Central memory CD8-positive, alpha-beta T cell (primary cell): ENCODE data around the gene PUM1.
"Not testable (repeated sequence)": the region's sequence is repeated elsewhere in the genome, so short reads cannot be mapped to it uniquely, and the experiment has no call there.

ENCODE experiments used
- ATAC-seq: fragments of 150-1000 bp; cut with Tn5 transposase; replicated peaks from 2 replicates; pipeline ENCODE4 v1.10.0; 2022; ENCODE audit warnings: mild to moderate bottlenecking, moderate FRiP score, moderate number of reproducible peaks; ENCODE audit not compliant: poor library complexity, severe bottlenecking; ENCODE audit errors: extremely low read depth
- DNase-seq, 2 donors: peaks; one replicate each; pipeline ENCODE4 v3.0.0; 2021; ENCODE audit warnings: low spot score in 2 of 2
- H3K27ac Mint-ChIP-seq: one replicate; pipeline ENCODE4 v1.8.0; 2022; ENCODE audit warnings: low read depth, mild to moderate bottlenecking, moderate library complexity, mixed read lengths
- H3K27me3 Mint-ChIP-seq: one replicate; pipeline ENCODE4 v1.8.0; 2022; ENCODE audit warnings: mixed read lengths
- H3K36me3 Mint-ChIP-seq: one replicate; pipeline ENCODE4 v1.8.0; 2022; ENCODE audit warnings: mild to moderate bottlenecking, moderate library complexity, mixed read lengths; ENCODE audit not compliant: insufficient read depth
- H3K4me1 Mint-ChIP-seq: one replicate; pipeline ENCODE4 v1.8.0; 2022; ENCODE audit warnings: mixed read lengths
- H3K4me3 Mint-ChIP-seq: one replicate; pipeline ENCODE4 v1.8.0; 2022; ENCODE audit warnings: mild to moderate bottlenecking, moderate library complexity, mixed read lengths
- H3K9me3 Mint-ChIP-seq: one replicate; pipeline ENCODE4 v1.8.0; 2022; ENCODE audit warnings: mixed read lengths

PUM1 gene

DNA sequence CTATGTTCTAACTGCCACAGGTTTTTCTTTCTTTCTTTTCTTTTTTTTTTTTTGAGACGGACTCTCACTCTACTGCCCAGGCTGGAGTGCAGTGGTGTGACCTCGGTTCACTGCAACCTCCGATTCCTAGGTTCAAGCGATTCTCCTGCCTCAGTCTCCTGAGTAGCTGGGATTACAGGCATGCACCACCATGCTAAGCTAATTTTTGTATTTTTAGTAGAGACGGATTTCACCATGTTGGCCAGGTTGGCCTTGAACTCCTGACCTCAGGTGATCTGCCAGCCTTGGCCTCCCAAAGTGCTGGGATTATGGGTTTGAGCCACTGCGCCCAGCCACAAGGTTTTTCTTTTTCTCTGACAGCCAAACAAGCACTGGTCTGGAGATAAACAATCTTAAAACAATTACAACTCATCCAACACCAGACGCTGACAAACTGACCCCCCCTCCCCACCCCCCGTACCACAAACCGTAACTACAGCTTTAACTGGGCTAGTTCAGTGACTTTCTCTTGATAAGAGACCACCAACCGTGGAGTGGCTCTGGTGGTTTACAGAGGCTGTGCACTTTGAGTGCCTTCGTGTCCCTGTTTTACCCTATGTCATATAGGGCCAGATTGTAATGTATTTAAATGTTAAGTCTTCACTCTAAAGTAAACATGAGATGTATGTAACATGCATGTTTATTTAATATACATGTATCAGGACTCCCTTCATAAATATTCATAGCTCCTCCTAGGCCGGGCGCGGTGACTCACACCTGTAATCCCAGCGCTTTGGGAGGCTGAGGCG lies 19.5 kb upstream of the PUM1 start:
- ATAC-seq (no peak), DNase-seq (no peak)
- Mint-ChIP-seq H3K4me1 (no peaks in the 10 kb centered on the region), H3K27ac (no peak overlapping the region), H3K9me3 (no peaks in the 10 kb centered on the region), H3K4me3 (no peak overlapping the region), H3K36me3 (no peaks in the 10 kb centered on the region), H3K27me3 (no peaks in the 10 kb centered on the region)

DNA sequence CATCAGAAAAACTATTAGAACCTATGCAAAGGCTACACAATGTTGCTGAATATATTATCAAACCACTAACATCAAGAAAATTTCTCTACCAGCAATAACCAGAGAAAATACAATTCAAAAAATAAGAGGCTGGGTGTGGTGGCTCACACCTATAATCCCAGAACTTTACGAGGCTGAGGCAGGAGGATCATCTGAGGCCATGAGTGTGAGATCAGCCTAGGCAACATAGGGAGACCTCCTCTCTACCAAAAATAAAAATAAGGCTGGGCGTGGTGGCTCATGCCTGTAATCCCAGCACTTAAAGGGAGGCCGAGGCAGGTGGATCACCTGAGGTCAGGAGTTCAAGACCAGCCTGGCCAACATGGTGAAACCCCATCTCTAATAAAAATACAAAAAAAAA lies 16.9 kb upstream of the PUM1 start:
- no peak for ATAC-seq
- no peaks in the 10 kb centered on the region for H3K27me3 Mint-ChIP-seq
- no peak overlapping the region for H3K4me3 Mint-ChIP-seq
- H3K9me3 Mint-ChIP-seq, result no peaks in the 10 kb centered on the region
- no peaks in the 10 kb centered on the region for H3K4me1 Mint-ChIP-seq
- DNase-seq, result no peak
- no peak overlapping the region for H3K27ac Mint-ChIP-seq
- H3K36me3 Mint-ChIP-seq, result no peaks in the 10 kb centered on the region

DNA sequence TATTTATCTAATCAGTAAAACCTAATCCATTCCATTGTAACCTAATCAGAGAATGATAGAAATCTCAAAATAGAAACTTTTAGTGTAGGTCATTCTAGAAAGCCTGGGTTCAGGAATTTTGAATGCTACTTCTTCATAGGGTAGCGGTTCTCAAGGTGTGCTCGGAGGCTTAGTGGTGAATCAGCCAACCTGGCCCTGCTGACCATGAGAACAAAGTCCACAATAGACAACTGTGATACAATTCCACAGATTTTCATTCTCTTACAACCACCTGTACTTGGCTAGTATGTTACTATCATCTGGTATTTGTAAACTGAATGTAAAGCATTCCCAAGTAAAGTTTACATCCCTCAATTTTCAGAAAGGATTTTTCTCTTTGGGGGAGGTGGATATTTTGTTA lies 7.5 kb upstream of the PUM1 start:
- Mint-ChIP-seq H3K4me3 (no peak overlapping the region), H3K36me3 (no peaks in the 10 kb centered on the region), H3K4me1 (no peaks in the 10 kb centered on the region), H3K9me3 (no peaks in the 10 kb centered on the region), H3K27ac (no peak overlapping the region), H3K27me3 (no peaks in the 10 kb centered on the region)
- ATAC-seq (no peak), DNase-seq (no peak)

- no peaks in the 10 kb centered on the region for H3K9me3 Mint-ChIP-seq
- H3K27ac Mint-ChIP-seq, result no peak overlapping the region
- no peaks in the 10 kb centered on the region for H3K27me3 Mint-ChIP-seq
- no peak for ATAC-seq
- DNase-seq, result no peak
- no peaks in the 10 kb centered on the region for H3K36me3 Mint-ChIP-seq
- no peak overlapping the region for H3K4me3 Mint-ChIP-seq
- no peaks in the 10 kb centered on the region for H3K4me1 Mint-ChIP-seq
Observed at GRCh38 chr1:31072304-31072746, 6.8 kb upstream of the PUM1 start.

- Mint-ChIP-seq H3K36me3 (peaks cover 15% of the 10 kb centered on the region), H3K27ac (no peak overlapping the region), H3K9me3 (no peaks in the 10 kb centered on the region), H3K4me1 (peaks cover 7% of the 10 kb centered on the region), H3K4me3 (no peak overlapping the region), H3K27me3 (no peaks in the 10 kb centered on the region)
- no peak for ATAC-seq
- DNase-seq, result no peak
Observed at GRCh38 chr1:31069392-31069791, 3.9 kb upstream of the PUM1 start.

DNA sequence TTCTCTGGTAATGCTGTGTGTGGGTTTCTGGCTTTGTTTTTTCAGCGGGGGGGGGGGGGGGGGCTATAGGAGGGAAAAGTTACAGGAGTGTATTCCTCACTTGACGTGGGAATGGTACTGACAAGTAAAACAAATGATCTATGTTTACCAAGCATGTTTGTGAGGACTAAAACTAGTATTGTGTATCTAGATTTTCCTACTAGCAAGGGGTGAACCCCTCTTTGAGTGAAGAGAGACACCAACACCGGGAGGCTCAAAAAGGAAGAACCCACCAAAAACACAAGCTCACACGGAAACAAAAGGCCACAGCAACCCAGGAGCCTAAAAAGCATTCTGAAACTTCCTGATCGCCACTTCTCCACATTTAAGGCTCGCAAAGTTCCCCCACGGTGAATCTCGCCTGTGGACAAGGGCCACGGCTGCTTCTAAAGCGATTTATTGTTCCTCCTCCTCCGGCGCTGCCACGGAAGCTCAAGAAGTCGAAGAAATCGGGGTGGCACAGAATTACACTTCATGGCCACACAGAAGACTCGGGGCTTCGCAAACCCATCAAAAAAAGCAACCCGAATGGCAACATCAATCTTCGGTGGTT lies 703 bp downstream of the PUM1 start:
- H3K27ac Mint-ChIP-seq, result peak overlapping the region; percentile 99
- DNase-seq, result no peak
- no peaks in the 10 kb centered on the region for H3K27me3 Mint-ChIP-seq
- no peaks in the 10 kb centered on the region for H3K9me3 Mint-ChIP-seq
- peaks cover 20% of the 10 kb centered on the region for H3K36me3 Mint-ChIP-seq
- peak overlapping the region; percentile 98 for H3K4me3 Mint-ChIP-seq
- peaks cover 35% of the 10 kb centered on the region for H3K4me1 Mint-ChIP-seq
- ATAC-seq, result peak; percentile 11

GRCh38 chr1:31064111-31064717 lies 1.3 kb downstream of the PUM1 start:
- Mint-ChIP-seq H3K4me3 (peak overlapping the region; percentile 98), H3K36me3 (peaks cover 23% of the 10 kb centered on the region), H3K9me3 (no peaks in the 10 kb centered on the region), H3K4me1 (peaks cover 37% of the 10 kb centered on the region), H3K27ac (peak overlapping the region; percentile 99), H3K27me3 (no peaks in the 10 kb centered on the region)
- DNase-seq (no peak), ATAC-seq (no peak)

- DNase-seq (no peak), ATAC-seq (no peak)
- Mint-ChIP-seq H3K4me3 (peak overlapping the region; percentile 98), H3K36me3 (peaks cover 29% of the 10 kb centered on the region), H3K4me1 (peaks cover 41% of the 10 kb centered on the region), H3K27ac (peak overlapping the region; percentile 99), H3K9me3 (no peaks in the 10 kb centered on the region), H3K27me3 (no peaks in the 10 kb centered on the region)
Observed at GRCh38 chr1:31063631-31064030, 1.9 kb downstream of the PUM1 start.

- H3K4me1 Mint-ChIP-seq, result peaks cover 47% of the 10 kb centered on the region
- H3K27me3 Mint-ChIP-seq, result no peaks in the 10 kb centered on the region
- peak overlapping the region; percentile 99 for H3K27ac Mint-ChIP-seq
- H3K36me3 Mint-ChIP-seq, result peaks cover 36% of the 10 kb centered on the region
- DNase-seq (no peak), ATAC-seq (no peak)
- no peaks in the 10 kb centered on the region for H3K9me3 Mint-ChIP-seq
- H3K4me3 Mint-ChIP-seq, result peak overlapping the region; percentile 98
Observed at GRCh38 chr1:31062867-31063380, 2.6 kb downstream of the PUM1 start.

- Mint-ChIP-seq H3K4me1 (peaks cover 49% of the 10 kb centered on the region), H3K27ac (peak overlapping the region; percentile 42), H3K4me3 (peak overlapping the region; percentile 98), H3K36me3 (peaks cover 42% of the 10 kb centered on the region)
- not testable (repeated sequence) for DNase-seq, H3K9me3 Mint-ChIP-seq, H3K27me3 Mint-ChIP-seq, ATAC-seq
Observed at GRCh38 chr1:31062162-31062866, 3.2 kb downstream of the PUM1 start.

GRCh38 chr1:31058012-31058411 lies 7.5 kb downstream of the PUM1 start:
- peak overlapping the region; percentile 2 for H3K4me3 Mint-ChIP-seq
- H3K4me1 Mint-ChIP-seq, result peaks cover 52% of the 10 kb centered on the region
- H3K27ac Mint-ChIP-seq, result no peak overlapping the region
- peaks cover 57% of the 10 kb centered on the region for H3K36me3 Mint-ChIP-seq
- H3K27me3 Mint-ChIP-seq, result no peaks in the 10 kb centered on the region
- ATAC-seq, result peak; percentile 35
- no peaks in the 10 kb centered on the region for H3K9me3 Mint-ChIP-seq
- DNase-seq, result no peak

DNA sequence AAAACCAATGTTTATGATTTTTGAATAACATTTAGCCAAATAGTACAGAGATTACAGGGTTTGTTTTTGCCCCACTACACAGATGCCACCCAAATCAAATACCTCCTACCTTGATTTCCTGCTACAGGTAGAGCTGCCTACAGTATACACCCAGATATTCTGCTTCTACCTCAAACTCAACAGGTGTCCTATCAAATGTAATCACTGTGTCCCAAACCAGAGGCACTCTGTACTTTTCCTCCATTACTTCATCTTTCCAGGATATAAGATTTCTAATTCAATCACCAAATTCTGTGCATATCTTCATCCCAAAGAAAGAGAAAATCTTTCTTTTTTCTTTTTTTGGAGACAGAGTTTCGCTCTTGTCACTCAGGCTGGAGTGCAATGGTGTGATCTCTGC lies 9.6 kb downstream of the PUM1 start:
- no peak for DNase-seq
- ATAC-seq, result no peak
- Mint-ChIP-seq H3K4me3 (peak overlapping the region; percentile 57), H3K4me1 (peaks cover 43% of the 10 kb centered on the region), H3K9me3 (no peaks in the 10 kb centered on the region), H3K27ac (peak overlapping the region; percentile 84), H3K27me3 (no peaks in the 10 kb centered on the region), H3K36me3 (peaks cover 71% of the 10 kb centered on the region)
